HEK293 (cell line): ENCODE data around the gene ADGB.

Experiments
- CTCF ChIP-seq: fragments of 450-650 bp; formaldehyde crosslinking; IDR thresholded peaks from 2 replicates; pipeline ENCODE4 v1.5.1; 2016; ENCODE audit warnings: missing biosample characterization, missing genetic modification characterization
- REST ChIP-seq: fragments of 450-650 bp; formaldehyde crosslinking; IDR thresholded peaks from 2 replicates; pipeline ENCODE4 v1.5.1; 2016; ENCODE audit warnings: missing biosample characterization, missing genetic modification characterization
- ZBTB11 ChIP-seq: fragments of 450-650 bp; formaldehyde crosslinking; conservative IDR thresholded peaks from 2 replicates; pipeline ENCODE4 v1.5.1; 2016; ENCODE audit warnings: low read depth, missing biosample characterization, missing genetic modification characterization

GRCh38 chr6:146593986-146594385, 4.8 kb upstream of the ADGB start:
- TF ChIP-seq CTCF (tag by site-specific recombination) (no peak), ZBTB11 (no peak), REST (tag by site-specific recombination) (no peak)
